Subcutaneous adipose tissue (tissue), 4 donors: Measurements from ENCODE around the gene CD248. TPM values are rescaled to one million over a fixed set of nuclear protein-coding genes. Genes with fewer than 3 reads are reported as not detected.

Experiments
- total RNA-seq, 4 donors: library from RNA; depleted of rRNA; stranded (reverse); fragments of >200 nt; gene quantifications; one replicate each; pipeline ENCODE4 v1.1.0, GENCODE V29; 2016
- TF ChIP-seq, protein P1 (sequence below): fragments of 450-650 bp; IDR thresholded peaks from one replicate; pipeline ENCODE4 v1.5.1; 2016; ENCODE audit warnings: low read depth, mild to moderate bottlenecking, control low read depth, antibody characterized with exemption, moderate library complexity

CD248 gene
- total RNA-seq, 4 donors from 2014 or later: 49.0 to 226 (median 149) TPM

DNA sequence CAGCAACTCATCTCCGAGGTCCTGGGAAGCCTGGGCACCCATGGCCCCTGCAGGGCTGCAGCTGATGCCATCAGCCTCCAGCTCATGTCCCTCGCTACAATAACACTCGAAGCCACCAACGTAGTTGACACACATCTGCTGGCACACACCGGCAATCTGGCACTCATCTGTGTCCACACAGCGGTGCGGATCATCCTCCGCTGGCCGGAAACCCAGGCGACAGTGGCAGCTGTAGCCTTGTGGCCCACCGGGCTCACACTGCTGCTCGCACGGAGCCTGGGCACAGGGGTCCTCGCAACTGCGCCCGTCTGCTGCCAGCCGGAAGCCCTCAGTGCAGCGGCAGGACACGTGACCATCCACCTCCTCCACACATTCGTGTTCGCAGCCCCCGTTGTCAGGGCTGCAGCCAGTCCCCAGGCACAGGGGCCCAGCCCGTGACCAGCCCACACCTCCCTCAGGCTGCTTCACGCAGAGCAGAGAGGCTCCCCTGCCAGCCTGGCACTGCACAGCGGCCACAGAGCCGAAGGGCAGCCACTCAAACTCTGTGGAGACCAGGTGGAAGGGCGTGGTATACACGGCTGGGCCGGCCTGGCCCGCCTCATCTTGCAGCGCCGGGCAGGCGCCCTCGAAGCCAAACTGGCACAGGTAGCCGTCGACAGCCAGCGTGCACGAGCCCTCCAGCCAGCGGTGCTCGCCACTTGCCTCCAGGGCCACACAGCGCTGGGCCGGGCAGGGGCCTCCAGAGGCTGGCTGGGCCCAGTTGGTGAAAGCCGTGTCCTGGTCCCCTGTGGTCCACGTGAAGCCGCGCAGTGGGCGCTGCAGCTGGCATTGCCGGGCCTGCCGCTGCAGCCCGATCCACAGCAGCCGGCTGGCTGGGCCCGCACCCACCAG, 678 bp downstream of the CD248 start:
- TF ChIP-seq, protein P1, sequence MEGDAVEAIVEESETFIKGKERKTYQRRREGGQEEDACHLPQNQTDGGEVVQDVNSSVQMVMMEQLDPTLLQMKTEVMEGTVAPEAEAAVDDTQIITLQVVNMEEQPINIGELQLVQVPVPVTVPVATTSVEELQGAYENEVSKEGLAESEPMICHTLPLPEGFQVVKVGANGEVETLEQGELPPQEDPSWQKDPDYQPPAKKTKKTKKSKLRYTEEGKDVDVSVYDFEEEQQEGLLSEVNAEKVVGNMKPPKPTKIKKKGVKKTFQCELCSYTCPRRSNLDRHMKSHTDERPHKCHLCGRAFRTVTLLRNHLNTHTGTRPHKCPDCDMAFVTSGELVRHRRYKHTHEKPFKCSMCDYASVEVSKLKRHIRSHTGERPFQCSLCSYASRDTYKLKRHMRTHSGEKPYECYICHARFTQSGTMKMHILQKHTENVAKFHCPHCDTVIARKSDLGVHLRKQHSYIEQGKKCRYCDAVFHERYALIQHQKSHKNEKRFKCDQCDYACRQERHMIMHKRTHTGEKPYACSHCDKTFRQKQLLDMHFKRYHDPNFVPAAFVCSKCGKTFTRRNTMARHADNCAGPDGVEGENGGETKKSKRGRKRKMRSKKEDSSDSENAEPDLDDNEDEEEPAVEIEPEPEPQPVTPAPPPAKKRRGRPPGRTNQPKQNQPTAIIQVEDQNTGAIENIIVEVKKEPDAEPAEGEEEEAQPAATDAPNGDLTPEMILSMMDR: no peak

GRCh38 chr11:66315498-66315885, 1.4 kb downstream of the CD248 start:
- TF ChIP-seq, protein P1: no peak

DNA sequence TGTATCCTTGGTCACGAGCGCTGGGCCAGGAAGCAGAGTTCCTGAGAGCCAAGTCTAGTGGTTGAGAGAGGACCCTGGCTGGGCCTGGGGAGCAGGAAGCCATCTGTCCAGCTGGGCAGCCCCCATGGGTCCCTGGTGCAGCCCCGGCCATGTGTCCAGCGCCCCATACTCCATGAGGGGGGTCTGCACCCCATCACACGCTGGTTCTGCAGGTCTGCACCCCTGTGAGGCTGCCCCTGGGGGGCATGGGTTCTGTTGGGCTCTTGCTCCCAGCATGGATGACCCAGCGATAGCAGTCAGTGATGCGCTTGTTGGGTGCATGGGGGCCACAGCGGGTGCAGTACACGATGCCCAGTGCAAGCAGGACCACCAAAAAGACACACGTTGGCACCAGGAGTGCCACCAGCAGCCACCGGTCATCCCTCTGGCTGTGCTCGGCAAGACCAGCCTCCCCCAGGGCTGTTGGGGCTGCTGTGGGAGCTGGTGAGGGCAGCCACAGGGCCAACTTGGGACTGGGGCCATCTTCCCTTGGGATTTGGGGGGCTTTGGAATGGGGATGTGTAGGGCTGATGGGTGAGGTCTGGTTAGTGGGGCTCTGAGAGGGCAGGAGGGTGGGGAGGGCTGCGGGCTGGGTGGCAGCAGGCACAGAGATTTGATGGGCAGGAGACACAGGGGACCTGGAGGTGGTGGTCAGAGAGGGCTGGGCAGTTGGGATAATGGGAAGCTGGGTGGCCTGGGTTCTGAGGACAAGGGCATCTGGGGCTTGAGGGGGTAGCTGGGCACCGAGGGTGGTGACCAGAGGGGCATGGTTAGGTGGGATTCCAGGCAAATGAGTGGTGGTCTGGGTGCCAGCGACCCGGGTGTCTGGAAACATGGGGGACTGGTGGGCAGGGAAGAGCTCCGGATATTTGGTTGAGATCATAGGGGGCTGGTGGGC, 2.0 kb downstream of the CD248 start:
- TF ChIP-seq, protein P1: no peak

DNA sequence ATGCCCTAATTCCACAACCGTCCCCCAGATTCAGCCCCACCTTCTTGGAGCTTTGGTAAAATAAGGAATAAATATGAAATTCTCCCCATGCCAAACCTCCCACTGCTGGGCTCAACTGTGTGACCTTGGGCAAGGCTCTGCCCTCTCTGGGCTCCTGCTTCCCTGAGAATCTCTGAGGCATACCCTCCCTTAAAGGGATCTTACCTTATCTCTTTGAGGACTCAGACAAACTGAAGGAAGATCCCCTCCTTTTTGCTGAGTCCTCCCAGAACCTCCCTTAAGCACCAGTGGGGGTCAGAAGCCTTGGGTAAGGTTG, 2.7 kb downstream of the CD248 start:
- TF ChIP-seq, protein P1: no peak

- TF ChIP-seq, protein P1: no peak
These were observed 3.3 kb downstream of the CD248 start for GRCh38 chr11:66313321-66314185.

DNA sequence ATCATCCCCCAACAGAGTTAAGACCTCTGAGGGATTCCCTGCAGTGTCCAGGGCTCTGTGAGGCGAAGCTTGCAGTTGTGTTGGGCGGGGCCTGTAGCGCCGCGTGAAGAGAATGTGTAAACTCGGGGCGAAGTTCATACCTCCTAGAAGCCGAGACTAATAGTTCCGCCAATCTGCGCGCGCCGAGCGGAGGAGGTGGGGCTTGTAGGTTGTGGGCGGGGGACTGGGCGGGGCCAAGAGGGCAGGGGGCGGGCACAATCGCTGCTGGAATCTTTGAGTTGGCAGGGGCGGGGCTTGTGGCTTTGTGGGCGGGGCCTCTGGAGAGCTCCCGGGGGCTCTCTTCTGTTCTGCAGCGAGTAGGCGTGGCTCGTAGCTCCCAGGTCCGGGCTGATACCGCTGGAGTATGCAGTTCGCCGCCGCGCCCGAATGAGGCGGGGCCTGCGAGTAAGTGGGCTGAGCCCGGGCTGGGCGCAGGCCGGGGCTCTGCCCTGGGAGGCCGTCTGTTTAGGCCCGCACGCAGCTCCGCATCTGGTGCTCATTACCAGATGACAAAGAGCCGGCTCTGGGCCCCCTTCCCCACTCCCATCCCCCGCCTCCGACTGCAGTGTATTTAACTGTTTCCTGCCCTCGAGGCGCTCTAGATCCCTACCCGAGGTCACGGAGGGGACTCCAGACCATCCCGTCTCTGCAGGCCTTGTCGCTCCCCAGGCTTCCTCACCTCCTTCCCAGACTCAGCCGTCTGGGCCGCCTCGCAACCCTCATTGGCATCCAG, 4.1 kb downstream of the CD248 start:
- TF ChIP-seq, protein P1: no peak
